22Rv1 (cell line): Measurements from ENCODE around the gene GOLM1.

Experiments used
- ZFX ChIP-seq: fragments of 450-650 bp; IDR thresholded peaks from 2 replicates; pipeline ENCODE4 v1.6.1; 2017; ENCODE audit warnings: antibody characterized with exemption, borderline replicate concordance
- TF ChIP-seq, protein P1 (sequence below): fragments of 450-650 bp; IDR thresholded peaks from 2 replicates; pipeline ENCODE4 v1.5.1; 2017; ENCODE audit warnings: mild to moderate bottlenecking

- TF ChIP-seq, protein P1, sequence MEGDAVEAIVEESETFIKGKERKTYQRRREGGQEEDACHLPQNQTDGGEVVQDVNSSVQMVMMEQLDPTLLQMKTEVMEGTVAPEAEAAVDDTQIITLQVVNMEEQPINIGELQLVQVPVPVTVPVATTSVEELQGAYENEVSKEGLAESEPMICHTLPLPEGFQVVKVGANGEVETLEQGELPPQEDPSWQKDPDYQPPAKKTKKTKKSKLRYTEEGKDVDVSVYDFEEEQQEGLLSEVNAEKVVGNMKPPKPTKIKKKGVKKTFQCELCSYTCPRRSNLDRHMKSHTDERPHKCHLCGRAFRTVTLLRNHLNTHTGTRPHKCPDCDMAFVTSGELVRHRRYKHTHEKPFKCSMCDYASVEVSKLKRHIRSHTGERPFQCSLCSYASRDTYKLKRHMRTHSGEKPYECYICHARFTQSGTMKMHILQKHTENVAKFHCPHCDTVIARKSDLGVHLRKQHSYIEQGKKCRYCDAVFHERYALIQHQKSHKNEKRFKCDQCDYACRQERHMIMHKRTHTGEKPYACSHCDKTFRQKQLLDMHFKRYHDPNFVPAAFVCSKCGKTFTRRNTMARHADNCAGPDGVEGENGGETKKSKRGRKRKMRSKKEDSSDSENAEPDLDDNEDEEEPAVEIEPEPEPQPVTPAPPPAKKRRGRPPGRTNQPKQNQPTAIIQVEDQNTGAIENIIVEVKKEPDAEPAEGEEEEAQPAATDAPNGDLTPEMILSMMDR, result no peak
- TF ChIP-seq ZFX, result no peak
Measured at GRCh38 chr9:86128235-86128822, 29.0 kb upstream of the GOLM1 start.
